Astrocyte (in vitro differentiated cells and primary cell): ENCODE results near the gene ARR3. TPM values are rescaled to one million over a fixed set of nuclear protein-coding genes. Genes with fewer than 3 reads are reported as not detected.
A peak's percentile ranks its signal among the peaks of the same experiment; 100 is the strongest.

Experiments used
- DNase-seq: peaks from one replicate; pipeline ENCODE4 v3.0.0-alpha.2; 2010; ENCODE audit warnings: low read depth
- FAIRE-seq: peaks from 2 replicates; lab custom pipeline; 2011; peaks lifted over from hg19 to GRCh38; lab: Jason Lieb, UNC
- H2AFZ ChIP-seq: 2 replicates; pipeline ENCODE4 v1.6.0; 2012; ENCODE audit warnings: low read depth, low read length, inconsistent platforms
- H3K27ac ChIP-seq: 2 replicates; pipeline ENCODE4 v1.5.1; 2011; ENCODE audit warnings: low read depth, low read length, inconsistent platforms
- H3K27me3 ChIP-seq: 2 replicates; pipeline ENCODE4 v1.6.0; 2011; ENCODE audit warnings: low read length, inconsistent platforms; ENCODE audit not compliant: insufficient read depth
- H3K36me3 ChIP-seq: 2 replicates; pipeline ENCODE4 v1.5.1; 2011; ENCODE audit warnings: low read length, inconsistent platforms; ENCODE audit not compliant: insufficient read depth
- H3K4me1 ChIP-seq: 2 replicates; pipeline ENCODE4 v1.5.1; 2011; ENCODE audit warnings: low read length, inconsistent platforms; ENCODE audit not compliant: insufficient read depth
- H3K4me2 ChIP-seq: 2 replicates; pipeline ENCODE4 v1.6.0; 2012; ENCODE audit warnings: low read length, inconsistent platforms
- H3K4me3 ChIP-seq: 2 replicates; pipeline ENCODE4 v1.5.1; 2011; ENCODE audit warnings: low read depth, mild to moderate bottlenecking, low read length, inconsistent platforms; ENCODE audit not compliant: insufficient read depth
- H3K79me2 ChIP-seq: 2 replicates; pipeline ENCODE4 v1.6.0; 2012; ENCODE audit warnings: mild to moderate bottlenecking, low read length, inconsistent platforms; ENCODE audit not compliant: insufficient read depth
- H3K9ac ChIP-seq: 2 replicates; pipeline ENCODE4 v1.6.0; 2012; ENCODE audit warnings: mild to moderate bottlenecking, low read length, inconsistent platforms
- H3K9me3 ChIP-seq: 2 replicates; pipeline ENCODE4 v1.5.1; 2012; ENCODE audit warnings: low read depth, mild to moderate bottlenecking, low read length, inconsistent platforms; ENCODE audit not compliant: insufficient read depth
- H4K20me1 ChIP-seq: 2 replicates; pipeline ENCODE4 v1.6.0; 2012; ENCODE audit warnings: low read length, inconsistent platforms; ENCODE audit not compliant: insufficient read depth
- H3K27ac Mint-ChIP-seq: one replicate; pipeline ENCODE4 v1.8.0; 2021; ENCODE audit warnings: mild to moderate bottlenecking, mixed read lengths; ENCODE audit not compliant: unreplicated experiment
- H3K27me3 Mint-ChIP-seq: one replicate; pipeline ENCODE4 v1.8.0; 2021; ENCODE audit warnings: low read depth, mixed read lengths; ENCODE audit not compliant: unreplicated experiment
- H3K36me3 Mint-ChIP-seq: one replicate; pipeline ENCODE4 v1.8.0; 2021; ENCODE audit warnings: low read depth, mixed read lengths; ENCODE audit not compliant: unreplicated experiment
- H3K4me1 Mint-ChIP-seq: one replicate; pipeline ENCODE4 v1.8.0; 2021; ENCODE audit warnings: low read depth, mixed read lengths; ENCODE audit not compliant: unreplicated experiment
- H3K4me3 Mint-ChIP-seq: one replicate; pipeline ENCODE4 v1.8.0; 2021; ENCODE audit warnings: mild to moderate bottlenecking, moderate library complexity, mixed read lengths; ENCODE audit not compliant: unreplicated experiment
- H3K9me3 Mint-ChIP-seq: one replicate; pipeline ENCODE4 v1.8.0; 2021; ENCODE audit warnings: mild to moderate bottlenecking, mixed read lengths; ENCODE audit not compliant: unreplicated experiment
- CTCF ChIP-seq: IDR thresholded peaks from 2 replicates; pipeline ENCODE4 v1.5.1; 2011; ENCODE audit warnings: low read depth, mild to moderate bottlenecking, inconsistent platforms, low read length, moderate library complexity; ENCODE audit not compliant: insufficient read depth
- EZH2 ChIP-seq: IDR thresholded peaks from 2 replicates; pipeline ENCODE4 v1.6.1; 2012; ENCODE audit warnings: mild to moderate bottlenecking, low read length, inconsistent platforms; ENCODE audit not compliant: insufficient read depth
- total RNA-seq: library from RNA; stranded (reverse); gene quantifications from 2 replicates; pipeline ENCODE4 v1.2.1, GENCODE V29; 2021

Gene ARR3
- total RNA-seq, 1 donor from 2014 or later, result not detected

GRCh38 chrX:70292788-70293187, 24.7 kb downstream of the ARR3 start:
- H3K4me2 ChIP-seq, result peak overlapping the region; percentile 88
- no peaks in the 10 kb centered on the region for H3K27me3 Mint-ChIP-seq
- no peaks in the 10 kb centered on the region for H3K36me3 Mint-ChIP-seq
- no peak for DNase-seq
- no peak for TF ChIP-seq EZH2
- TF ChIP-seq CTCF, result no peak
- no peak overlapping the region for H2AFZ ChIP-seq
- H3K4me3 ChIP-seq, result no peak overlapping the region
- no peak overlapping the region for H3K4me3 Mint-ChIP-seq
- no peaks in the 10 kb centered on the region for H3K27me3 ChIP-seq
- H3K9ac ChIP-seq, result no peak overlapping the region
- peaks cover 7% of the 10 kb centered on the region for H3K4me1 ChIP-seq
- no peaks in the 10 kb centered on the region for H4K20me1 ChIP-seq
- no peaks in the 10 kb centered on the region for H3K36me3 ChIP-seq
- no peaks in the 10 kb centered on the region for H3K9me3 ChIP-seq
- no peak overlapping the region for H3K27ac ChIP-seq
- H3K9me3 Mint-ChIP-seq, result no peaks in the 10 kb centered on the region
- H3K79me2 ChIP-seq, result peaks cover 78% of the 10 kb centered on the region
- H3K4me1 Mint-ChIP-seq, result no peaks in the 10 kb centered on the region
- no peak overlapping the region for H3K27ac Mint-ChIP-seq
- FAIRE-seq, result no peak

GRCh38 chrX:70293621-70294020, 25.5 kb downstream of the ARR3 start:
- Histone ChIP-seq H3K4me2 (peak overlapping the region; percentile 88), H3K4me3 (peak overlapping the region; percentile 10), H3K4me1 (peaks cover 7% of the 10 kb centered on the region), H4K20me1 (no peaks in the 10 kb centered on the region), H3K9ac (no peak overlapping the region), H3K27ac (no peak overlapping the region), H3K27me3 (no peaks in the 10 kb centered on the region), H3K79me2 (peaks cover 86% of the 10 kb centered on the region), H3K9me3 (no peaks in the 10 kb centered on the region), H2AFZ (no peak overlapping the region), H3K36me3 (no peaks in the 10 kb centered on the region)
- no peaks in the 10 kb centered on the region for H3K27me3 Mint-ChIP-seq
- FAIRE-seq (no peak), DNase-seq (no peak)
- no peak for TF ChIP-seq EZH2
- TF ChIP-seq CTCF, result no peak
- no peaks in the 10 kb centered on the region for H3K9me3 Mint-ChIP-seq
- no peaks in the 10 kb centered on the region for H3K36me3 Mint-ChIP-seq
- no peaks in the 10 kb centered on the region for H3K4me1 Mint-ChIP-seq
- H3K4me3 Mint-ChIP-seq, result no peak overlapping the region
- H3K27ac Mint-ChIP-seq, result no peak overlapping the region

GRCh38 chrX:70301716-70302115, 33.6 kb downstream of the ARR3 start:
- no peaks in the 10 kb centered on the region for H3K9me3 Mint-ChIP-seq
- FAIRE-seq, result peak; percentile 80
- H3K27ac ChIP-seq, result peak overlapping the region; percentile 42
- no peak overlapping the region for H3K27ac Mint-ChIP-seq
- H3K9ac ChIP-seq, result no peak overlapping the region
- H3K79me2 ChIP-seq, result peaks cover 34% of the 10 kb centered on the region
- peaks cover 3% of the 10 kb centered on the region for H3K4me1 ChIP-seq
- TF ChIP-seq CTCF (no peak), EZH2 (no peak)
- H2AFZ ChIP-seq, result no peak overlapping the region
- no peaks in the 10 kb centered on the region for H4K20me1 ChIP-seq
- no peaks in the 10 kb centered on the region for H3K9me3 ChIP-seq
- no peaks in the 10 kb centered on the region for H3K27me3 ChIP-seq
- H3K4me1 Mint-ChIP-seq, result no peaks in the 10 kb centered on the region
- no peak overlapping the region for H3K4me2 ChIP-seq
- no peak overlapping the region for H3K4me3 ChIP-seq
- no peaks in the 10 kb centered on the region for H3K36me3 Mint-ChIP-seq
- no peaks in the 10 kb centered on the region for H3K27me3 Mint-ChIP-seq
- peaks cover 5% of the 10 kb centered on the region for H3K36me3 ChIP-seq
- peak; percentile 49 for DNase-seq
- no peak overlapping the region for H3K4me3 Mint-ChIP-seq
